Neural cell (in vitro differentiated cells): Measurements from ENCODE around the gene MICU1. TPM values are rescaled to one million over a fixed set of nuclear protein-coding genes. Genes with fewer than 3 reads are reported as not detected.

Experiments used
- H2AFZ ChIP-seq: fragments of 200-600, 300-800 bp; sonication (generic), shearing (Covaris generic); 2 replicates; pipeline ENCODE4 v1.6.0; 2014; ENCODE audit warnings: low read depth, mild to moderate bottlenecking, antibody characterized with exemption, low read length, moderate library complexity
- H3F3A ChIP-seq: fragments of 200-600 bp; shearing (Covaris generic); 2 replicates; pipeline ENCODE4 v1.6.1; 2016; ENCODE audit warnings: mild to moderate bottlenecking, moderate library complexity, mixed read lengths, antibody characterized with exemption, low read length; ENCODE audit not compliant: insufficient read depth, poor library complexity, severe bottlenecking
- H3K27ac ChIP-seq: fragments of 200-600, 300-800 bp; sonication (generic), shearing (Covaris generic); 2 replicates; pipeline ENCODE4 v1.5.1; 2014; ENCODE audit warnings: mild to moderate bottlenecking, low read length, moderate library complexity
- H3K27me3 ChIP-seq: fragments of 300-800, 200-600 bp; sonication (generic), shearing (Covaris generic); 2 replicates; pipeline ENCODE4 v1.6.0; 2014; ENCODE audit warnings: mild to moderate bottlenecking, low read depth, low read length, moderate library complexity; ENCODE audit not compliant: insufficient read depth
- H3K36me3 ChIP-seq: fragments of 300-800, 200-600 bp; sonication (generic), shearing (Covaris generic); 2 replicates; pipeline ENCODE4 v1.5.1; 2014; ENCODE audit warnings: mild to moderate bottlenecking, antibody characterized with exemption, low read length, moderate library complexity; ENCODE audit not compliant: insufficient read depth
- H3K4me2 ChIP-seq: fragments of 300-800, 200-600 bp; sonication (generic), shearing (Covaris generic); 2 replicates; pipeline ENCODE4 v1.6.0; 2014; ENCODE audit warnings: mild to moderate bottlenecking, low read length
- H3K4me3 ChIP-seq: fragments of 300-800, 200-600 bp; sonication (generic), shearing (Covaris generic); 2 replicates; pipeline ENCODE4 v1.5.1; 2014; ENCODE audit warnings: mild to moderate bottlenecking, low read length, moderate library complexity
- H3K79me2 ChIP-seq: fragments of 200-600 bp; shearing (Covaris generic); replicated peaks from 2 replicates; pipeline ENCODE4 v1.6.0; 2014; ENCODE audit warnings: mild to moderate bottlenecking, low read length, moderate library complexity; ENCODE audit not compliant: insufficient read depth
- H3K9ac ChIP-seq: fragments of 300-800, 200-600 bp; sonication (generic), shearing (Covaris generic); 2 replicates; pipeline ENCODE4 v1.6.1; 2016; ENCODE audit warnings: mild to moderate bottlenecking, low read length, mixed read lengths
- H3K9me2 ChIP-seq: fragments of 200-600 bp; shearing (Covaris generic); 2 replicates; pipeline ENCODE4 v1.6.1; 2016; ENCODE audit warnings: mild to moderate bottlenecking, low read length, mixed read lengths; ENCODE audit not compliant: insufficient read depth
- H3K9me3 ChIP-seq: fragments of 200-600, 300-800 bp; sonication (generic), shearing (Covaris generic); 2 replicates; pipeline ENCODE4 v1.6.1; 2016; ENCODE audit warnings: mild to moderate bottlenecking, mixed run types, low read length, moderate library complexity, mixed read lengths
- H4K20me1 ChIP-seq: fragments of 200-600 bp; shearing (Covaris generic); 2 replicates; pipeline ENCODE4 v1.6.1; 2016; ENCODE audit warnings: mild to moderate bottlenecking, mixed run types; ENCODE audit not compliant: insufficient read depth
- CTCF ChIP-seq: fragments of 450-650 bp; IDR thresholded peaks from 2 replicates; pipeline ENCODE4 v1.5.1; 2014; ENCODE audit warnings: antibody characterized with exemption, mild to moderate bottlenecking, moderate library complexity; ENCODE audit not compliant: poor library complexity, severe bottlenecking
- EP300 ChIP-seq: fragments of 450-650 bp; conservative IDR thresholded peaks from 2 replicates; pipeline ENCODE4 v1.6.1; 2014; ENCODE audit warnings: antibody characterized with exemption, mild to moderate bottlenecking, moderate library complexity; ENCODE audit not compliant: poor library complexity, severe bottlenecking
- EZH2 ChIP-seq: fragments of 200-600, 300-800 bp; shearing (Covaris generic), sonication (generic); IDR thresholded peaks from 2 replicates; pipeline ENCODE4 v1.6.1; 2014; ENCODE audit warnings: antibody characterized with exemption, low read length, borderline replicate concordance, mild to moderate bottlenecking; ENCODE audit not compliant: insufficient read depth, poor library complexity, severe bottlenecking
- MXI1 ChIP-seq: fragments of 450-650 bp; conservative IDR thresholded peaks from 2 replicates; pipeline ENCODE4 v1.6.1; 2014; ENCODE audit warnings: antibody characterized with exemption, mild to moderate bottlenecking; ENCODE audit not compliant: poor library complexity, severe bottlenecking
- POLR2AphosphoS5 ChIP-seq: IDR thresholded peaks from 2 replicates; pipeline ENCODE4 v1.6.1; 2012
- RAD21 ChIP-seq: fragments of 450-650 bp; conservative IDR thresholded peaks from 2 replicates; pipeline ENCODE4 v1.6.1; 2014; ENCODE audit warnings: antibody characterized with exemption, mild to moderate bottlenecking, moderate library complexity
- REST ChIP-seq: IDR thresholded peaks from 2 replicates; pipeline ENCODE4 v1.6.1; 2012; ENCODE audit warnings: borderline replicate concordance
- SMC3 ChIP-seq: fragments of 450-650 bp; conservative IDR thresholded peaks from 2 replicates; pipeline ENCODE4 v1.6.1; 2014; ENCODE audit warnings: antibody characterized with exemption, mild to moderate bottlenecking, moderate library complexity; ENCODE audit not compliant: poor library complexity
- TAF1 ChIP-seq: IDR thresholded peaks from 2 replicates; pipeline ENCODE4 v1.6.1; 2012; ENCODE audit warnings: low read depth
- polyA plus RNA-seq: library from polyadenylated mRNA; depleted of rRNA; stranded (reverse); fragments of >200 nt; gene quantifications from 2 replicates; pipeline ENCODE4 v1.2.3, GENCODE V29; 2014

The MICU1 gene
- polyA plus RNA-seq, 1 donor from 2014 or later: 86.0 TPM

- H3K27me3 ChIP-seq: no peaks in the 10 kb centered on the region
- H3K9ac ChIP-seq: no peak overlapping the region
- no peaks in the 10 kb centered on the region for H3F3A ChIP-seq
- H3K79me2 ChIP-seq: no peaks in the 10 kb centered on the region
- no peak overlapping the region for H3K4me3 ChIP-seq
- H3K9me2 ChIP-seq: no peaks in the 10 kb centered on the region
- H2AFZ ChIP-seq: no peak overlapping the region
- no peak overlapping the region for H3K4me2 ChIP-seq
- no peak overlapping the region for H3K27ac ChIP-seq
- H3K36me3 ChIP-seq: no peaks in the 10 kb centered on the region
- no peak for TF ChIP-seq TAF1
- TF ChIP-seq POLR2AphosphoS5: no peak
- TF ChIP-seq EP300: no peak
- no peak for TF ChIP-seq REST
- TF ChIP-seq RAD21: no peak
- no peak for TF ChIP-seq SMC3
- no peak for TF ChIP-seq CTCF
- no peak for TF ChIP-seq MXI1
- TF ChIP-seq EZH2: no peak
- no peaks in the 10 kb centered on the region for H3K9me3 ChIP-seq
- H4K20me1 ChIP-seq: no peaks in the 10 kb centered on the region
Measured at GRCh38 chr10:72503694-72504438, 122.0 kb downstream of the MICU1 start.

GRCh38 chr10:72503241-72503640, 122.6 kb downstream of the MICU1 start:
- no peaks in the 10 kb centered on the region for H3K9me2 ChIP-seq
- H3F3A ChIP-seq: no peaks in the 10 kb centered on the region
- no peaks in the 10 kb centered on the region for H3K79me2 ChIP-seq
- H3K27ac ChIP-seq: no peak overlapping the region
- no peak overlapping the region for H3K4me2 ChIP-seq
- H4K20me1 ChIP-seq: no peaks in the 10 kb centered on the region
- no peaks in the 10 kb centered on the region for H3K36me3 ChIP-seq
- no peak overlapping the region for H3K9ac ChIP-seq
- H3K9me3 ChIP-seq: no peaks in the 10 kb centered on the region
- H3K4me3 ChIP-seq: no peak overlapping the region
- no peaks in the 10 kb centered on the region for H3K27me3 ChIP-seq
- no peak overlapping the region for H2AFZ ChIP-seq
- TF ChIP-seq EZH2: no peak
- TF ChIP-seq RAD21: no peak
- no peak for TF ChIP-seq CTCF
- TF ChIP-seq REST: no peak
- TF ChIP-seq MXI1: no peak
- no peak for TF ChIP-seq EP300
- TF ChIP-seq TAF1: no peak
- no peak for TF ChIP-seq SMC3
- TF ChIP-seq POLR2AphosphoS5: no peak
